NCI-H2196 (cell line): ENCODE measurements around the gene SLC1A2.

Experiments
- DNase-seq: peaks from one replicate; lab custom pipeline; 2025; ENCODE audit not compliant: unreplicated experiment; lab: John Stamatoyannopoulos, UW

SLC1A2 gene

GRCh38 chr11:35305670-35306382, 113.5 kb downstream of the SLC1A2 start:
- DNase-seq = no peak

GRCh38 chr11:35304900-35305460, 114.4 kb downstream of the SLC1A2 start:
- DNase-seq = no peak

GRCh38 chr11:35304386-35304775, 115.0 kb downstream of the SLC1A2 start:
- no peak for DNase-seq

GRCh38 chr11:35303596-35304385, 115.6 kb downstream of the SLC1A2 start:
- DNase-seq = no peak

GRCh38 chr11:35302398-35302797, 117.0 kb downstream of the SLC1A2 start:
- no peak for DNase-seq

- no peak for DNase-seq
Observed at GRCh38 chr11:35298369-35298768, 121.0 kb downstream of the SLC1A2 start.

GRCh38 chr11:35295751-35296150, 123.6 kb downstream of the SLC1A2 start:
- DNase-seq = no peak

- no peak for DNase-seq
Observed at GRCh38 chr11:35293699-35294098, 125.7 kb downstream of the SLC1A2 start.

- DNase-seq = no peak
Observed at GRCh38 chr11:35293035-35293434, 126.3 kb downstream of the SLC1A2 start.

- DNase-seq = no peak
Observed at GRCh38 chr11:35292279-35292678, 127.1 kb downstream of the SLC1A2 start.

- DNase-seq = no peak
Observed at GRCh38 chr11:35290876-35291275, 128.5 kb downstream of the SLC1A2 start.

GRCh38 chr11:35289821-35290220, 129.5 kb downstream of the SLC1A2 start:
- DNase-seq = no peak

GRCh38 chr11:35288817-35289541, 130.4 kb downstream of the SLC1A2 start:
- no peak for DNase-seq

- DNase-seq = no peak
Observed at GRCh38 chr11:35288309-35288708, 131.0 kb downstream of the SLC1A2 start.

GRCh38 chr11:35287344-35287890, 131.9 kb downstream of the SLC1A2 start:
- no peak for DNase-seq

GRCh38 chr11:35286126-35286525, 133.2 kb downstream of the SLC1A2 start:
- no peak for DNase-seq

- DNase-seq = no peak
Observed at GRCh38 chr11:35285471-35285870, 133.9 kb downstream of the SLC1A2 start.

- no peak for DNase-seq
Observed at GRCh38 chr11:35282221-35282882, 137.0 kb downstream of the SLC1A2 start.

- DNase-seq = no peak
Observed at GRCh38 chr11:35281169-35281688, 138.1 kb downstream of the SLC1A2 start.

- DNase-seq = no peak
Observed at GRCh38 chr11:35280727-35281126, 138.6 kb downstream of the SLC1A2 start.
